Ascending aorta (tissue), 2 donors: ENCODE data around the gene SHISA9. TPM values are rescaled to one million over a fixed set of nuclear protein-coding genes. Genes with fewer than 3 reads are reported as not detected.

Experiments
- DNase-seq, 2 donors: peaks; one replicate each; pipeline ENCODE4 v3.0.0-alpha.2; 2019; ENCODE audit warnings: low spot score in 2 of 2
- H3K27ac ChIP-seq, 2 donors: fragments of 200-600 bp; sonication (generic); one replicate each; pipeline ENCODE4 v1.5.1; 2016 to 2017; ENCODE audit warnings: mild to moderate bottlenecking in 1 of 2
- H3K27me3 ChIP-seq: fragments of 200-600 bp; sonication (generic); one replicate; pipeline ENCODE4 v1.5.1; 2017
- H3K36me3 ChIP-seq, 2 donors: fragments of 200-600 bp; sonication (generic); one replicate each; pipeline ENCODE4 v1.5.1; 2016
- H3K4me1 ChIP-seq, 2 donors: fragments of 200-600 bp; sonication (generic); one replicate each; pipeline ENCODE4 v1.5.1; 2016 to 2017; ENCODE audit warnings: mild to moderate bottlenecking in 1 of 2
- H3K4me3 ChIP-seq, 2 donors: fragments of 200-600 bp; sonication (generic); one replicate each; pipeline ENCODE4 v1.5.1; 2016 to 2017; ENCODE audit warnings: mild to moderate bottlenecking in 1 of 2
- H3K9me3 ChIP-seq, 2 donors: fragments of 200-600 bp; sonication (generic); one replicate each; pipeline ENCODE4 v1.5.1; 2016
- intact Hi-C: fragments of 100-400 bp; cut with DNase I; formaldehyde crosslinking; loops from one replicate; pipeline ENCODE4 v1.15.1; 2023
- total RNA-seq: library from RNA; depleted of rRNA; stranded (reverse); fragments of >200 nt; gene quantifications from one replicate; pipeline ENCODE4 v1.1.0, GENCODE V29; 2016
- TF ChIP-seq, protein P1 (sequence below), 3 experiments: fragments of 200-600 bp in 2 of 3; fragments of 450-650 bp in 1 of 3; sonication (generic) in 2 of 3; IDR thresholded peaks; one replicate each; pipeline ENCODE4 v1.5.1; 2016 to 2019; ENCODE audit warnings: antibody characterized with exemption in 3 of 3, mild to moderate bottlenecking in 1 of 3, moderate library complexity in 1 of 3

SHISA9 gene
- total RNA-seq, 1 donor from 2014 or later, result 8.9 TPM

DNA sequence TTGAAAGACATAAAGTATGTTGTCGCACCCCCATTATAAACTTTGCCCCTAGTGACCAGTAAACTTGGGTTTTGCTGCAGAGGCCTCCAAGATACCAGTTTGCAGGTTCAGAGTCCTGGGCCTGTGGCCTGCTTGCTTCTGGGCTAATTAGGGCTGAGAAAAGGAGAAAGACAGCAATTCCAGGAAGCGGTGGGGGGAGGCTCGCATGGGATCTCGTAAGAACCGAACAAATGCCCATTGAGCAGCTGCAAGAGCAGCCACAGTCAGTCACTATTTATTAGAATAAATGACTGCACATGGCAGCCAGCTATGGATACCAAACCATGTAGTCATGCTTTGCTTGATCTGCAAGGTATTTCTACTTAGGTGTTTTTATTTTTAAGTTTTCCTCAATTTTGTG, 4.9 kb downstream of the SHISA9 start:
- TF ChIP-seq, protein P1, sequence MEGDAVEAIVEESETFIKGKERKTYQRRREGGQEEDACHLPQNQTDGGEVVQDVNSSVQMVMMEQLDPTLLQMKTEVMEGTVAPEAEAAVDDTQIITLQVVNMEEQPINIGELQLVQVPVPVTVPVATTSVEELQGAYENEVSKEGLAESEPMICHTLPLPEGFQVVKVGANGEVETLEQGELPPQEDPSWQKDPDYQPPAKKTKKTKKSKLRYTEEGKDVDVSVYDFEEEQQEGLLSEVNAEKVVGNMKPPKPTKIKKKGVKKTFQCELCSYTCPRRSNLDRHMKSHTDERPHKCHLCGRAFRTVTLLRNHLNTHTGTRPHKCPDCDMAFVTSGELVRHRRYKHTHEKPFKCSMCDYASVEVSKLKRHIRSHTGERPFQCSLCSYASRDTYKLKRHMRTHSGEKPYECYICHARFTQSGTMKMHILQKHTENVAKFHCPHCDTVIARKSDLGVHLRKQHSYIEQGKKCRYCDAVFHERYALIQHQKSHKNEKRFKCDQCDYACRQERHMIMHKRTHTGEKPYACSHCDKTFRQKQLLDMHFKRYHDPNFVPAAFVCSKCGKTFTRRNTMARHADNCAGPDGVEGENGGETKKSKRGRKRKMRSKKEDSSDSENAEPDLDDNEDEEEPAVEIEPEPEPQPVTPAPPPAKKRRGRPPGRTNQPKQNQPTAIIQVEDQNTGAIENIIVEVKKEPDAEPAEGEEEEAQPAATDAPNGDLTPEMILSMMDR (IDR thresholded peaks at IDR 0.05), result no peak
- Histone ChIP-seq H3K27ac (no peak overlapping the region), H3K9me3 (no peaks in the 10 kb centered on the region), H3K4me1 (peaks cover 0 to 11% of the 10 kb centered on the region in 2 donors), H3K27me3 (peaks cover 13% of the 10 kb centered on the region), H3K4me3 (no peak overlapping the region), H3K36me3 (no peaks in the 10 kb centered on the region)
- intact Hi-C loops, result no loop called here
- DNase-seq, result no peak

DNA sequence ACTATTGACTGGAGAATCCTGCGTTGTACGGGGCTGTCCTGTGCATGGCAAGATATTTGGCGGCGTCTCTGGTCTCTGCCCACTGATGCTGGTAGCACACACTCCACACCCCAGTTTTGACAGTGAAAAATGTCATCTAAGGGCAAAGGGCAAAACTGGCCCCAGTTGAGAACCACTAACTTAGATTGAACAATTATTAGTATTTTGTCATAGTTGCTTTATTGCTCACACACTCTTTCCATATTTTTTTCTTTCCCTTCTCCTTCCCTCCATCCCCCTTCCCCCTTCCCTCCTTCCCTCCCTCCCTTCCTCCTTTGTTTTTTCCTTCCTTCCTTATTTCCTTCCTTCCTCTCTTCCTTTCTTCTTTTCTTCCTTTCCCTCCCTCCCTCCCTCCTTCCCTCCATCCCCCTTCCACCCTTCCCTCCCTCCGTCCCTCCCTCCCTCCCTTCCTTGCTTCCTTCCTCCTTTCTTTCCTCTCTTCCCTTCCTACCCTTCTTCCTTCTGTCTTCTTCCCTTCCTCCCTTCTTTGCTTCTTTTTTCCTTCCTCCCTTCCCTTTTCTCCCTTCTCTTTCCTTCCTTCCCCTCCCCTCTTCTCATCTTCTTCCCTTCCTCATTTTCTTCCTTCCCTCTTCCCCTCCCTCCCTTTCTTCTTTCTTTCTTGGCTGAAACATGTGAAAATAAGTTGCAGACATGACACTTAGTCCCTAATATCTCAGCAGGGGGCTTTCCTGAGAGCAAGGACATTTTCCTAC, 5.5 kb downstream of the SHISA9 start:
- Histone ChIP-seq H3K9me3 (no peaks in the 10 kb centered on the region), H3K4me1 (peaks cover 0 to 10% of the 10 kb centered on the region in 2 donors), H3K4me3 (no peak overlapping the region), H3K27me3 (peaks cover 13% of the 10 kb centered on the region), H3K36me3 (no peaks in the 10 kb centered on the region), H3K27ac (no peak overlapping the region)
- intact Hi-C loops, result no loop called here
- TF ChIP-seq, protein P1 (IDR thresholded peaks at IDR 0.05), result no peak
- no peak for DNase-seq

DNA sequence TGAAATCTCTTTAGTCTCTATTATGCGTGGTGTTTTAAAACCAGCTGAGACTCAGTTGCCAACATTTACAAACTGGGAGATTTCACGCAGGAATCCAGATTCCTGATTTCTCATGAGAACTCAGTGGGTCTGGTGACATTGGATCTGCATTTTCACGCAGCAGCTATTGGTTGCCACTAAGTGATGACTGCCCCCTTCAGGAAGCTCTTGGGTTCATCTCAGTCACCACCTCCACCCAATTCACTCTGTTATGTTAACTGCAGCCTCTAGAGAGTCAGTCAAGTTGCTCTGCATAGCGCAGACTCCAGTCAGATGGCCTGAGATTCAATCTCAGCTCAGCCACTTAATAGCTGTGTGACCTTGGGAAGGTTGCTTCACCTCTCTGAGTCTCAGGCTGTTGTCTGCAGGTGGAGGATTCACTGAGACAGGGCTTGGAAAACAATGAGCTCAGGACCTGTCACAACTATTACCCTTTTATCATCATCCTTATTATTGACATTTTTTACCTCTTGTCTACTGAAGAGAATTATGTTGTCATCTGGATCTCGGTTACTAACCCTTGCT, 6.4 kb downstream of the SHISA9 start:
- TF ChIP-seq, protein P1 (IDR thresholded peaks at IDR 0.05), result no peak
- H3K27me3 ChIP-seq, result peaks cover 11% of the 10 kb centered on the region
- DNase-seq, result no peak
- intact Hi-C loops, result no loop called here
- H3K4me3 ChIP-seq, result no peak overlapping the region
- H3K9me3 ChIP-seq, result no peaks in the 10 kb centered on the region
- no peaks in the 10 kb centered on the region for H3K36me3 ChIP-seq
- H3K4me1 ChIP-seq, result peaks cover 0 to 2% of the 10 kb centered on the region in 2 donors
- H3K27ac ChIP-seq, result no peak overlapping the region

DNA sequence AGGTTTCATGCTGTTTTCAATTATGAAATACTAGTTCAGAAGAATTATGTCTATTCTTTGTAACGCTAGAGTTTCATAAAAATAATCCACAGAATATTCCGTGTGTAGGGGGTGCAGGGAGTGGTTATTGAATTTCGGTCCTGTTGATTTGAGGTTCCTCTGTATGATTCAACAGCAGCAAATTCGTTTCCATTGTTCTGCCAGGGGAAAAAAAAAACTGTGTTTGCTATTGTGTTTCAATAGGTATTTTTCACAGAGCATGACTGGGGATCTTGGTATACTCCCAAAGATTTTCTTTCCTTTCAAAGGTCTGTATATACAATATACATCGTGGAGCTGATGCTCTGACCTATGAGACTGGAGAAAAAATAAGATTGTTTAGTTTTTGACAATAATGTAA, 15.8 kb downstream of the SHISA9 start:
- DNase-seq, result no peak
- no peaks in the 10 kb centered on the region for H3K4me1 ChIP-seq
- intact Hi-C loops, result no loop called here
- TF ChIP-seq, protein P1 (IDR thresholded peaks at IDR 0.05), result no peak
- H3K27me3 ChIP-seq, result no peaks in the 10 kb centered on the region
- no peaks in the 10 kb centered on the region for H3K9me3 ChIP-seq
- no peak overlapping the region for H3K27ac ChIP-seq
- no peaks in the 10 kb centered on the region for H3K36me3 ChIP-seq
- H3K4me3 ChIP-seq, result no peak overlapping the region

GRCh38 chr16:12917653-12918052, 16.3 kb downstream of the SHISA9 start:
- no peaks in the 10 kb centered on the region for H3K36me3 ChIP-seq
- DNase-seq, result no peak
- H3K4me1 ChIP-seq, result no peaks in the 10 kb centered on the region
- no peaks in the 10 kb centered on the region for H3K27me3 ChIP-seq
- intact Hi-C loops, result no loop called here
- H3K27ac ChIP-seq, result no peak overlapping the region
- H3K9me3 ChIP-seq, result no peaks in the 10 kb centered on the region
- no peak overlapping the region for H3K4me3 ChIP-seq
- TF ChIP-seq, protein P1 (IDR thresholded peaks at IDR 0.05), result no peak
